Gastrocnemius medialis (tissue), 4 donors: ENCODE results near the gene RBFOX2.

ENCODE experiments used
- CTCF ChIP-seq, 5 experiments: fragments of 450-650 bp in 3 of 5; fragments of 200-600 bp in 2 of 5; sonication (generic) in 2 of 5; IDR thresholded peaks in 4 of 5; conservative IDR thresholded peaks in 1 of 5; 1 replicate in 4 of 5; 2 replicates in 1 of 5; pipeline ENCODE4 v1.5.1; 2016 to 2019; ENCODE audit warnings: antibody characterized with exemption in 5 of 5, mild to moderate bottlenecking in 3 of 5, moderate library complexity in 3 of 5
- POLR2A ChIP-seq, 2 donors: fragments of 450-650 bp; IDR thresholded peaks; one replicate each; pipeline ENCODE4 v1.6.1; 2017; ENCODE audit warnings: antibody characterized with exemption in 2 of 2, mild to moderate bottlenecking in 2 of 2, moderate library complexity in 2 of 2

DNA sequence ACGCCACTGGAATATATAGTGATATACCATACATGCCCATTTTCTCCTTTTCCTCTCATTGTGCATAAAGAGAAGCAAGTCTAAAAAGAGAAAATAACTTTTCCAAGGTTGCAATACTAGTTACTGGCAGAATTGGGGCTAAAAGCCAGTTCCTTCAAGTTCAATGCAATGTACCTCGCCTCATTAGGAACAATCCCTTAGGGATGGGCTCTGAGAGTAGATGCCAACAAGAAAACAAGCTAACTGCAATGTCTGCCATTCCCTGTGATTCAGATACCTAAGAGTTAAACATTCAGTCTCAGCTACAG is 114.3 kb downstream of the RBFOX2 start:
- no peak for TF ChIP-seq CTCF (IDR thresholded peaks at IDR 0.05 in 4 of 5, conservative IDR thresholded peaks at IDR 0.05 in 1 of 5)
- TF ChIP-seq POLR2A (IDR thresholded peaks at IDR 0.05) = no peak
